ENCODE measurements around the gene ETS2.
"Not testable (repeated sequence)": the region's sequence is repeated elsewhere in the genome, so short reads cannot be mapped to it uniquely, and the experiment has no call there.

The ETS2 gene

DNA sequence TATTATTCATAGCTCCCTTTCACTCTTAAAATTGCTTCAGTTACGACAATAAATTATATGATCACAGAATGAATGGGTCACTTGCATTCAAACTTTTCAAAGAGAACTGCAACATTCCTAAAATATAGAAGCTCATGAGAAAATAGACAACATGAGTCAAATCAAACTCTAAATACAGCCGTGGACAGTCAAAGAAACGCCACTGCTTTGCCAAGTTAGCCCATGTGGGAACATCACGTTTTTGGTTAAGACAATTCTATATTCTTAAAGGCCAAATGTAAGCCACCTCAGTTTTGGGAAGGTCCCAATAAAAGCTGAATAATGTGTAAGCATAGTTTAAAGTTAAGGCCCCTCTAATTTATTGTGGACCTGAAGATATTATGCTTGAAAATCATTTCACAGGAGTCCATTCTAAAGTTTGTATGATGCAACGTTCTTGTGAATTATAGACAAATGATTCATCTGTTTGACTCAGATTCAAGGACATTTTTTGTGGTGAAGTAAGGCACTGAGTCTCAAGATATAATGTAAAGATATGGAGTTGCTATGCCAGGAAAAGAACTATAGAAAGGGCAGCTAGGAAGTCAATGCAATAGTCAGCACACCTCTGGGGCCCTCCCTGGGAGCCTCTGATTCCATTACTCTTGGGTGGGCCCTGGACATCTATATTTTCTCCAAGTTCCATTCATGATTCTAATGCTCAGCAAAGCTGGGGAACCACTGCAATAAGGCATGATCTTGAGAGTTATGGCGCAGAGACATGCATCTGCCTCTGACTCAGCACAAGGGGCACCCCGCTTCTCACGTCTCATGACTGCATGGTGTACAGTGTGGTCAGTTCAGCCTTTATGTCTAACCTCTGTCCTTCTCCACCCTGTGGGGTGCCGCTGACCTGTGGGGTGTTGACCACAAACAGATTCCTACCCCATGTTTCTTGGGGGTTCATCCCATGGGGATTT is 33.9 kb downstream of the ETS2 start:
- DNase-seq, result no peak

DNA sequence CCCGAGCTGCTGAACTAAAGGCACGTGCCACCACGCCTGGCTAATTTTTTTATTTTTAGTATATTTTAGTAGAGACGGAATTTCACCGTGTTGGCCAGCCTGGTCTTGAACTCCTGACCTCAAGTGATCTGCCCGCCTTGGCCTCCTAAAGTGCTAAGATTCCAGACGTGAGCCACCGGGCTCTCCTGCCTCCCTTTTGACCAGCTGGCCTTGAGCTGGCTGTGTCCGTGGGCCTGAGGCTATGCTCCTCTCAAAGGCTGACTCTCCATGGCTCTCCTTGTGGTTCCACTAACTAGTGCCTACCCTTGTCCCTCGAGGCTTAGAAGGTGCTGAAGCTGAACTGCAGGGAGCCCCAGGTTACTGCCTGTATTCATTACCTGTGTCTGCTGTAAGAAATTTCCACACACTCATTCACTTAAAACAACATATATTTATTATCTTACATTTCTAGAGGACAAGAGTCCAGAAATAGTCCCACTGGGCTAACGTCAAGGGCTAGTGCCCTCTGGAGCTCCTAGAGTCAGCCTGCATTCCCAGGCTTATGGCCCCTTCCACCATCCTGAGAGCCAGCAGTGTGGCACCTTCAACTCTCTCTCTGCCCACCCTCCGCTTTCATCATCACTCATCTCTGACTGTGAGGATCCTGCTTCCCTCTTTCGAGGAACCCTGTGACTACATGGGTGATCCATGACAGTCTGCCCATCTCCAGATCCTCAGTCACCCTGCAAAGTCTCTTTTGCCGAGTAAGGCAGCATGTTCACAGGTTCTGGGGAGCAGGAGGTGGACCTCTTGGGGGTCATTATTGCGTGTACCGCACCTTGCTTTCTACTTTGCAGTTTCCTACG is 34.9 kb downstream of the ETS2 start:
- DNase-seq, result no peak

DNA sequence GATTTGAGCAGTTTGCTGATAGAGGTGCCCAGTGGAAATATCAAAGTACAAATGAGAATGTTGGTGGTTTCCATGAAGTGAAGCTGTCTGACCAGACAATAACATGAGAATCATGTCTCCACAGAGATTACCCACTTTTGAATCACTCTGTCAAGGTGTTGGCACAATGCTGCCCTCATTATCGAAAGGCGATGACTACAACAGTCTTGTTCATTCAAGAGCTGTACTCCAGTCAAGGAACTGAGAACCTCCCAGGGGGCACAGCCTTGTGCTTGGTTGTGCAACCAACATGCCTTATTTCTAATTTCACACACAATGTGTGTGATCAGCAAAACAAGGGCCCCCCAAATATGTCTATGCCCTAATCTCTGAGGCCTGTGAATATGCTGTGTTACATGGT is 35.7 kb downstream of the ETS2 start:
- no peak for DNase-seq

DNA sequence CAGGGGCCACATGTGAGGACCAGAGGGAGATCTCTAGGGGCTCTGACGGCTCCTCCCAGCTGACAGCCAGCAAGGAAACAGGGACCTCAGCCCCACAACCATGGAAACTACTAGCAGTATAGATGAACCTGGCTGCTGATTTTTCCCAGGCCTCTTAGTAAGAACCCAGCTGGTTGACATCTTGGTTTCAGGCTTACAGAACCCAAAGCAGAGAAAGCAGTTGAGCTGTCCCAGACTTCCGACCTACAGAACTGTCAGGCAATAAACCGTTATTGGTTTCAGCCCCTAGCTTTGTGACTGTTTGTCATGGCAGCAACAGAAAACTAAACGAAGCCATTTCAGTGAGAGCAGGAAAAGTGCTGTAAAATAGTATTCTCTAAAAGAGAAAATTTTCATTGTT is 36.4 kb downstream of the ETS2 start:
- DNase-seq, result no peak

DNA sequence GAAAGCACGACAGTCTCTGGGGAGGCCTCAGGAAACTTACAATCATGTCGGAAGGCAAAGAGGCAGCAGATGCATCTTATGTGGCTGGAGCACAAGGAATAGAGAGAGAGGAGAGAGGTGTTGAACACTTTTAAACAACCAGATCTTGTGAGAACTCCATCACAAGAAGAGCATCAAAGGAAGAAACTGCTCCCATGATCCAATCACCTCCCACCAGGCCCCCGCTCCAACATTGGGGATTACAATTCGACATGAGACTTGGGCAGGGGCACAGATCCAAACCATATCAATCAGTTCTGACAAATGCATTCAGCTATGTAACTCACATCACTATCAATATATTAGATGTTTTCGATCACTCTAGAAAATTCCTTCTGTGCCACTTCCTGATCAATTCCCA is 37.6 kb downstream of the ETS2 start:
- no peak for DNase-seq

DNA sequence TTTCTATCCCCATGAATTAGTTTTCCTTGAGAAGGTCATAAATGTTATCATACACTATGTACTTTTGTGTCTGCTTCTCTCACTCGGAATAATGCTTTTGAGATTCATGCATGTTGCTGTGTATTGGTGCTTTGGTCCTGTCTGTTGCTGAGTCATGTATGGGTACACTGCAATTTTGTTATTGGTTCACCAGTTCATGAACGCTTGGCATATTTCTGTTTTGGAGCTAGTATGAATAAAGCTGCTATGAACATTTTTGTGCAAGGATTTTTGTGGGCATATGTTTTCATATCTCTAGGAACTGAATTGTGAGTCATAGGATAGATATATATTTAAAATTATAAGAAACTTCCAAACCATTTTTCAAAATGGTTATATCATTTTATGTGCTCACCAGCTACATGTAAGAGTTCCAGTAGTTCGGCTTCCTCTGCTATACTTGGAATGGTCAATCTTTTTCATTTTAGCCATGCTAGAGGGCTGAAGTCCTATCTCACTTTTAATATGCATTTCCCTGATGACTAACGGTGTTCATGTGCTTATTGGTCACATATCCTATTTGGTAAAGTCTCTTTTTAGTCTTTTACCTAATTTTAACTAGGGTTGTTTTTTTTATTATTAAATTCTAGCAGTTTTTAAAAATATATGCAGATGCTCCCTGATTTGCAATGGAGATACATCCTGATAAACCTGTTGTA is 38.2 kb downstream of the ETS2 start:
- no peak for DNase-seq

DNA sequence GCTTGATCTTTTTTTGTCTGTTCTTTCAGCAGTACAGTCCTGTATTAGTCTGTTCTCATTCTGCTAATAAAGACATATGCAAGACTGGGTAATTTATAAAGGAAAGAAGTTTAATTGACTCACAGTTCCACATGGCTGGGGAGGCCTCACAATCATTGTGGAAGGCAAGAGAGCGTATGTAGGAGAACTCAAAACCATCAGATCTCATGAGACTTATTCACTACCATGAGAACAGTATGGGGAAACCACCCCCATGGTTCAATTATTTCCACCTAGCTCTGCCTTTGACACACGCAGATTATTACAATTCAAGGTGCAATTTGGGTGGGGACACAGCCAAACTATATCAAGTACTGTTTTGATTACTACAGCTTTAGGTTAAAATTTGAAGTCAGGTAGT is 39.6 kb downstream of the ETS2 start:
- not testable (repeated sequence) for DNase-seq

DNA sequence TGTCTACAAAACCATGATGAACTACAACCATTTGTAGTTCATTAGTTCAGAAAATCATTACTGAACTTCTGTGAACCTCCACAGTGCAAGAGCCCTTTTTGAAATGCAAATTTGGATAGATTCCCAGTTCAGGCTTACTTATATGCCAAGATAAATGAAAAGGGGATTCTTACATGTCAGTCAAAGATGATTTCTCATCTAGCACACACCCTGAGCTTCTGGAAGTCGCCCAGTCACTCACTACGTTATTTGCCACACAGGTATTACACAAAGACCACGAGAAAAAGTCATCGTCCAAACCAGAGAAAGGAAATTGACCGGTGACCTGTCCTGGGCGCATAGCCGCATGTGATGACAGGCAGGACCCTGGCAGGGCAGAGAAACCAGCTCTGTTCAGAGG is 41.8 kb downstream of the ETS2 start:
- DNase-seq, result no peak

DNA sequence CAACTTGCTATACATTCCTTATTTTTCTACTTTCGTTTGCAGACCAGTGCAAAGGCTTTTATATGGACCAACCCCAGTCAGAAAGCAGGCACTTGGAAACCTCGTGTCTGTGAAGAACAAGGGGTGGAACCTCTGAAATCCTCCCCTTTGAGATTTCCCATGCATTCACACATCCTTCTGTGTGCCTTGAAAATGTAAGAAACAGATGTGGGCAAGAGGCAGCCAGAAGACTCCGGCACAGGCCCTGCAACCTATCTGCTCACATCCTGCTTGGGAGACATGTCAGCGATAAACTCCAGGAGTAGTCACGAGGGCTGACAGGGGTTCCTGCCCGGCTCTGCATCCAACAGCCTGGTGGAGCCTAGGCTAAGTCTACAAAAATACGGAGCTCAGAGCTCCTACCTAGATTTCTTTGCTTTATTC is 42.5 kb downstream of the ETS2 start:
- no peak for DNase-seq

DNA sequence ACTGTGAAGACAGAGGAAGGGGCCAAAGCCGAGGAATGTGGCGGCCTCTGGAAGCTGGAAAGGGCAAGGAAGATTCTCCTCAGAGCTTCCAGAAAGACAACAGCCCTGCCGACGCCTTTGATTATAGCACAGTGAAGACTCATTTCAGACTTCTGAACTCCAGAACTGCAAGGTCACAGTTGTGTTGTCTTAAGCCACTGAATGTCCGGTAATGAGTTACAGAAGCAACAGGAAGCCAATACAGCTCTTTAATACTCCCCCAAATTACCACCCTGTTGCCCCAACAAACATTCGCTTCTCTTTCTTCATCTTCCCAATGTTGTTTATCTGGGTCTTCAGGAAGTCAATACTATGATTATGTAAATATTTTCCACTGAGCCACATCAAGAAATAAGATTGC is 44.0 kb downstream of the ETS2 start:
- DNase-seq, result no peak

DNA sequence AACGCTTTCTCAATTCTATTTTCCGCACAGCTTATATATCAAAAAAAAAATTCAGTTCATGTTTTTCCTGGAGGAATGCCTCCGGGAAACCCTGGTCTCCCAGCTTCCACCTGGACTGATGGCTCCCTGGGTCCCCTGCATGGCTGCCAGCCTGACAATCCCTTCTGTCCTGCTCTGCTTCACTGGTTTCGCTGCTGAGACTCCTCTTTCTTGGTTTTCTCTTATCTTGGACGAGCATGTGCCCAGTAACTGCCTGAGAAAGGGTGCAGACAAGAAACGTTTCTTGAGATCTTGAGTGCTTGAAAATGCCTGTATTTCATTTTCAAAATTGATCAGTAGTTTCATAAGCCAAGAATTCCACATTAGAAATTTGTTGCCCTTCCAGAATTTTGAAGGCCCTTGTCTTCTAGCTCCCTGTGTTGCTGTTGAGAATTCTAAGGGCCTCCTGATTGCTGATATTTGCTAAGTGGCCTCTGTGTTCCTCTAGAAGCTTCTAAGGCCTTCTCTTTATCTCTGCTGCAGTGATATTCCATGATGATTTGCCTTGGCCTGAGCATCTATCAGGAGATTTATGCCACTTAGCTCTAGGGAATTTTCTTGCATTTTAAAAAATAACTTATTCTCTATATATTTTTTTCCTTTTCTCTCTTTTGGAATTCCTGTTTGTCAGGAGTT is 44.7 kb downstream of the ETS2 start:
- DNase-seq, result no peak

DNA sequence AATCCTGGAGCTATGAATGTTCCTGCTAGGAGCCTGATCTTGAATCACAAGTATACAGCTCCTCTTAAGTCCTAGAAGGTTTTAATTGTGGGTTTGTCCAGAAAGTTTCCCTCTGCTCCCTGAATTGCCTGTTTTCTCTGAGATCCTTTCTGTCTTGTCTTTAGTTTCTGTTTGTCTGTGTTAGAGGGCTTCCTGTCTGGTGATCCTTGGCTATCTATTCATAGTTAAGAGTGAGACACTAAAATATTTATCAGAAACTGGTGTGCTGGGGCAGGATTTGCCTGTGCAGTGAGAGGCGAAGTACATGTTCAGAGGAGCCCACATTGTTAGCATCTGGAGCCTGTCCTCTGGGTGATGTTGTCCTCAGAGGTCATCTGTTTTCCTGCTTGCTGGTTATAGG is 45.4 kb downstream of the ETS2 start:
- no peak for DNase-seq

DNA sequence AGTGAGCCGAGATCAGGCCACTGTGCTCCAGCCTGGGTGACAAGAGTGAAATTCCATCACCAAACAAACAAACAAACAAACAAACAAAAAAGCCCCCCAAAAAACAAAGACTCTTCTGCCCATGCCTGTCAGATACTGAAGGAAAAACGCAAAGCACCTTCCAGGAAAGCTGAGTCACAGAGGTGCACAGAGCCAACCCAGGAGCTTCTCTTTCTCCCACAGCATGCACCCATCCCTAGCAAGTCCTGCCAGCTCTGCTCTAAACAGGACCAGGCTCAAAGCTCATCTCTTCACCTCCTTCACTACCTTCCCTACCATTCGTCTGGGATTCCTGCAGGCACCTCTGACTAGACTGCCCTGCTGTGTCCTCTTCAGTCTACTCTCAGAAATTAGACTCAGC is 46.5 kb downstream of the ETS2 start:
- no peak for DNase-seq

DNA sequence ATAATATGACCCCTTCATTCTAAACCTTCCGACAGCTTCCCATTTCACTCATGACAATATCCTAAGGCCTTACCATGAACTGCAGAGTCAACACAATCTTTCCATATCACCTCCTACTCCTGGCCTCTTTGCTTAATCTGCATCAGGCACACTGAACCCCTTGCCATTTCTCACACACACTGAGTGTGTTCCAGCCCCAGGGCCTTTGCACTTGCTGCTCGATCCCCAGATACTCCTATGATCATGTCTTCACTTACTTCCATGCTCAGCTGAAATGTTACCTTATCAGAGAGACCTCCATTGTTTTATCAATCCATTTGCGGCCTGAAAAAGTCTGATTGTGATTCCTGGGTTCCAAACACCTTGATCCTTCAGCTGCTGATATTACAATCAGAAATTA is 47.0 kb downstream of the ETS2 start:
- DNase-seq, result no peak

DNA sequence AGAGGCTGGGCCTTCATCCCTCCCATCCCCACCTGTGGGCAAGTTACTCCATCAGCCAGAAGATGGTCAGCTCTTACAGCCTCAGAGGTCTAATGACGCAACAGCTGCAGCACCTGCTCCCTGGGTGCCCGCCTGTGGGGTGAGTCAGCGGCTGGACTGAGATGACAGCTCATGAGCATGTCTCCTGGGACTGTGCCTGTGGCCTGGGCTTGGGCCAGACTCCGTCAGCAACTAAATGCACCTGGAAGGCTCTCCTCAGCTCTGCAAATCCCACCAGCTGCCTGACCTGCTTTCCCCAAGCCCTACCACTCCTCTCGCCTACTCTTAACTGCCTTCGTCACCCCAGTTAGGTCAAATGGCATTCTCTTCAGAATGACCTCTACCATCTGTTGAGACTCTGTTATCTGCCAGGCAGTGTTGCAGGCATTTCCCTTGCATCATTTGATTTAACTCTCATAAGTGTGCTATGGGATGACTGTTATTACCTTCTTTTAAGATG is 47.7 kb downstream of the ETS2 start:
- no peak for DNase-seq

DNA sequence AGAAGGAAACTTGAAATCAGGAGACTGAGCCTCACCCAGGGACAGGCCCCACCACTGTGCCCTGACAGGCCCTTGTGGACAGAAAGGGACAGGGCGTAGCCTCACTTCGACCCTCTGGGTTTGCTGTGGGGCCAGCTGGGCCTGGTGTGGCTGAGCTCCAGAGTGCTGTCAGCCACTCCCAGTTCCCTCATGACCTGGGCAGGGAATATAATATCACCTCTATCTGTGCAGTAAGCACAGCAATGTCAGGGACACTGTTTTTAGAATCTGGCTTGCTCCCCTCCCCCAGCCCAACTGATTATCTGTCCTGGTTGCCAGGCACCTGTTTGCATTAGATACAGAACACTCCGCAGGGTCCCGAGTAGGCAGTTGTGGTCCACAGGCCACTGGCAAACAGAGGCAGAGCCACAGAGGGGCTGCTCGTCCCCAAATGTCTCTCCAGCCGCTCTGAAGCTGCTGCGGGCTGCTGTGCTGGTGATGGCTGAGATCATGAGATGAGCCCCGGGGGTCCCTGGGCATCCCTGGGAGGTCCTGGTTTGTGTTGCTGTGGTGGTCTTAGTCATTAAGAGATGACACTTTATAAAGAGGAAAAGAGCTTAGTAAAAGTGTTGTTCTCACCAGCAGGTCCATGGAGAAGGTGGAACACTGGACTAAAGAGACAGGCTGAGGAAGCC is 51.6 kb downstream of the ETS2 start:
- DNase-seq, result no peak

DNA sequence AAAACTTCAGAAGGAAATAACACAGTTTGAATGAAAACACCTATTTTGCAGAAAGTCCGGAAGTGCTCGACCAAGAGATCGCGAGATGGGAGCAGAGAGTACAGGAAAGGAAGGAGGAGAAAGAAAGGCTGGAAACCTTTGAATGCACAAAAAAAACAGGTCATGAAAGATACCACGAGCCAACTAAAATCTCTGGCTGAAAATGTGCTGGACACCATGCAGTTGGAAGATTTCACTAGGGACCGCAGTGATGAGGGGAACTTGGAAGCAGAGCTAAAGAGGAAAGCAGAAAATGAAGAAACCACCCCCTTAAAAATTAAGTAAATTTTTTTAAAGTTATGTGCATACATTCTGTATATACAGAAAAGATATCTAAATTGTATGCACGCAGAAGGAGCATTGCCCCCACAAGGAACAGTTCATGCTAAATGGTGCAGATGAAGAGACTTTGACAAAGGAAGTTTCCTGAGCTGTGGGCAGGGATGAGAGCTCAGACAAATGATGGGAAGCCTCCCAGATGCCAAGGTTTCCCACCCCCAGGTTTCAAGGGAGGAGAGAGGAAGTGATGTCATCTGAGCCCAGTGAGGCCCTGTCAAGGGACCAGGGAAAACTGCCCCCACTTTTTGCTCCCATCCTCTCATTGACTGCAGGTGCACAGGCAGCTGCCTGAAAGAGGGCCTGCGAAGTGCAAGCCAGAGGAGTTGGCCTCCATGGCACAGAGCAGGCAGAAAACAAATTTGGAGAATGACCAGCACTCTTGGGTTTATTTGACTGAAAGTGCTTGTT is 52.5 kb downstream of the ETS2 start:
- no peak for DNase-seq

DNA sequence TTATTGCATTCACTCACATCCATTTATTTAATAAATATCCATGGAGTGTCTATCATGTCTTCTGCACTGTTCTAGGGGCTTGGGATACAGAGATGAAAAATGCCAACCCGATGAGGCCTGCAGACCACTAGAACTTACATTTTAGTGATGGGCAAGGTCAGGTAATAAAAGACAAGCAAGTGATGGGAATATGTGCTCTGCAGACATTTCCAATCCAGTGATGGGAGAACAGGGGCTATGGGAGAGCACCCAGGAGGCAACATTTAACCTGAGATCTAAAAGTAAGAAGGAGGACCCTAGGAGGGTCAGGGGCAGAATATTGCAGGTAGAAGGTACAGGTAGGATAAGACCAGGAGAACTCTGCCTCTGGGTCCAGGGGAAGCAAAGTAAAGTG is 53.1 kb downstream of the ETS2 start:
- no peak for DNase-seq

DNA sequence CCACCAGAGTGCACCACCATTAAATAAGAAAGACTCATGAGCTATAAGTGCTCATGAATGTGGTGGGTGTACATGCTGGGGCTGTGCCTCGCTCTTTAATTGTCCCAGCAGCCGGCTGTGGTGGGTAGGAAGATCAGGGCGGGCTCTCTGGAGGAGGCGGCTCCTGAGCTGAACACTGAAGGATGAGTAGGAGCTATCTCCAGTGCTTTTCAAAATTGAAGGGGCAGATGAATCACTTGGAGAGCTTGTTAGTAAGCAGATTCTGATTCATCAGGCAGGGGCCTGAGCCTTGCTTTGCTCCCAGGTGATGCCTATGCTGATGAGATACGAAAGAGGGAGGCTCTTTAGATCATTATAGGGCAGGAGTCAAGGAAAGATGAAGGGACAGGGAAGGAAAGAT is 54.1 kb downstream of the ETS2 start:
- DNase-seq, result no peak

DNA sequence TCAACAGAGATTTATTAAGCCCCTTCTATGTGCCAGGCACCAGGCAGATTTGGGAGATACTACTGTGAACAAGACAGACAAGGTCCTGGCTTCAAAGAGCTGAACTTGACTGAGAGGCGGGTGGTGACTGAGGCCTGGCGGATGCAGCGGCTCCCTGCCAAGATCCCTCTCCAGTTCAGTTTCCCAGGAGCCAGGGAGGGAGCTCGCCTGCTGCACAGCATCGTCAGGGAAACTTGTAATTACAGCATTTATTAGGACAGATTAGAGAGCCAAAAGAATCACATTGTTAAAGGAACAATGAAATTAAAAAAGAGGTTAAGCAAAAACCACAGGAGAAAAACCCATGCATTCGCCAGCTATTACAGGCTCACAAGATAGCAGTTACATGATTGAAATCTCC is 55.3 kb downstream of the ETS2 start:
- DNase-seq, result no peak

DNA sequence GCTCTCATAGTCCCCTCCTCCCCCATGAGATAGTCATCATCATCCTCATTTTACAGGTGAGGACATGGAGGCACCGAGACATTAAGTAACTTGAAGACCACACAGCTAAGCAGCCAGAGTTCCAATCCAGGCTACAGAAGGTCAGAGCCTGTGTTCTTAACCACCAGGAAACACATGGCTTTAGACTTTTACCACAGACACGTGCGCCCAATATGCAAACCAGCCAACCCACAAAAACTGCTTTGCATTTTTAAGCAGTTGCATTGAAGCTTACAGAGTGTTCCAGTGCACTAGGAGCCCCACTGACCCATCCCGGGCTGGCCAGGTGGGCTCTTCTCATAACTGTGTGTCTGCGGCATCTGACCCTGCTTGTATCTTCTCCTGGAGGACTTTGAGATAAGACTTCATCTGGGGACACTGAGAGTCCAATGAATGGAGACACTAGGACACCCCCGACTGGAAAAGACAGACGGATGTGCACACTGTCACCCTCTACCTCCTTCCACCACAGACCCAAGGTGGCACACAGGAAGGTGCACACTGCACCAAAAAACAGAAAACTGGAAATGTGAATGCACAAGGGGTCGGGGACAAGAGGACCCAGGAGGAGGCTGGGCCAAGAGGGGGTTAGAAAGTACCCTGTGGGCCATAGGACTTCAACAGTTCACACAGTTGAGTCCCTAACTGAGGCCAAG is 56.4 kb downstream of the ETS2 start:
- DNase-seq, result no peak
